ENCODE results near the gene GRHL3.

The GRHL3 gene

DNA sequence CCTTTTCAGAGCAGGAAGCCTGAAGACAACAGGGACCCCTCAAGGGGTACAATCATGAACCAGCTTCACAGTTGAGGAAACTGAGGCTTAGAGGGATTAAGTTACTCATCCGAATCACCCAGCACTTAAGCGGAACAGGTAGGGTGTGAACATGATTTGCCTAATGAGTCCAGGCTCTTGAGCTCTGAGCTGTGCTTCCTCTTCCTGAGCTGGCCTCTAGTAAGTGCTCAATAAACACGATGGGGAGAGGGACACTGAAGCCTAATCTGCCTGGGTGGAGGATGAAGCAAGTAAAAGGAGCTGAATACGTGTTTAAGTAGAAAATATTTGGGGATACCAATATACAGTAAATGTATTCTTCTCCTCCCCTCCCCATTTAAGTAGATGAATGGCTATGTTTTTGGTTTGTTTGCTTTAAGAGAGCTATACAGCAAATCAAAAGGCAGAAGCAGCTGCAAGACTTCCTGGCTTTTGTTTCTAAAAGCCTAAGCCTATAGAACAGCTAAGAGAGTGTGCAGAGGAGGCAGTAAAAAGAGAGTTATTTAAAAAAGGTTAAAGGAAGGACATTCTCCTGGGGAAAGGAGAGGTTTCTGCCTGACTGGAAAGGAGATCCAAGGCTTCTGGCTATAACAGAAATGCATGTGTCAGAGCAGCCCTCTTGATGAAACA is 74.0 kb downstream of the GRHL3 start:
- DNase-seq (ENCODE audit: low read depth in 2 of 2): no peak

DNA sequence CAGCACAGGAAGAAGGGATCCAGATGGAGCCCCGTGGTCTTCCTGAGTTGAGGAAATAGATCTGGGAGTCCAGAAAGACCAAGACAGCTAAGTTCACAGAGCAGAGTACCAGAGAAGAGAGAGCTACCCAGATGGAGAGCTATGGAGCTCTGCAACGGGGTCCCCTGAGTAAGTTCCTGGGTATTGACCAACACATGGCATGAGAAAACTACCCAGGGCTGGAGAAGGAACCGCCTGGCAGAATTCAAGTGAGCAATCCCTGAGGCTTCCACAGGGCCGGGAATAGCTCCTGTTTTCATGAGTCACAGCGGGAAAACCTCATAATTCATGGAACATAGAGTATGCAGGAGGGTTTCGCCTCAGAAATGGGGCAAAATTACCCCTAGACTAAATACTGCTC is 74.7 kb downstream of the GRHL3 start:
- DNase-seq (ENCODE audit: low read depth in 2 of 2): no peak

DNA sequence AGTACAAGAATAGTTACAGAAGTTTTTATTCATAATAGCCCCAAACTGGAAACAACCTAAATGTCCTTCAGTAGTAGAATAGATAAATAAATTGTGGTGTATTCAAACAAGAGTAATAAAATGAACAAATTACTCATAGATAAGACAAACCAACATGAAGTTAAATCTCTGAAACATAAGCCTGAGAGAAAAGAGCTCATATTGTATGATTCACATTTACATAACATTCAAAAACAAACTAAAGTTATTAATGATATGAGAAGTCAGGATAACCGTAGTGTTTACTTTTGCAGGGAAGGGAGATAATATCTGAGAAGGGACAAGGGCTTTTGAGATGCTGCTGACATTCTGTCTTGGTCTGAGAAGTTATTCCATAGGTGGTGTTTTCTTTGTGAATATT is 80.9 kb downstream of the GRHL3 start:
- no peak for DNase-seq (ENCODE audit: low read depth in 2 of 2)

DNA sequence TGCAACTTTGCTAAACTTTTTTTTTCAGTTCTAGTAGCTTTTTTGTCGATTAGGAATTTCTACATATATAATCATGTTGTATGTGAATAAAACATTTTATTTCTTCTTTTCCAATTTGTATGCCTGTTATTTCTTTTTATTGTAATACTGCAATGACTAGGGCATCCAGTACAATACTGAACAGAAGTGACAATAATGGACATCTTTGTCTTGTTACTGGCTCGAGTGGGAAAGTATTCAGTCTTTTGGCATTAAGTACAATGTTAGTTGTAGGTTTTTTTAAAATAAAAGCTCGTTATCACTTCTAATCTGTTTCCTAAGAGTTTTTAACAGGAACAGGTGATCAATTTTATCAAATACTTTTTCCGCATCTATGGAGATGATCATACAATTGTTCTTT is 84.6 kb downstream of the GRHL3 start:
- no peak for DNase-seq (ENCODE audit: low read depth in 2 of 2)
